Hematopoietic multipotent progenitor cell treated with erythropoietin and hydrocortisone succinate and interleukin-3 and kit ligand, for 4 days (in vitro differentiated cells): ENCODE measurements around the gene PAPSS2.
"Not testable (repeated sequence)": the region's sequence is repeated elsewhere in the genome, so short reads cannot be mapped to it uniquely, and the experiment has no call there.

ENCODE experiments used
- DNase-seq: peaks from one replicate; pipeline ENCODE4 v3.0.0-alpha.2; 2015

Gene PAPSS2

DNA sequence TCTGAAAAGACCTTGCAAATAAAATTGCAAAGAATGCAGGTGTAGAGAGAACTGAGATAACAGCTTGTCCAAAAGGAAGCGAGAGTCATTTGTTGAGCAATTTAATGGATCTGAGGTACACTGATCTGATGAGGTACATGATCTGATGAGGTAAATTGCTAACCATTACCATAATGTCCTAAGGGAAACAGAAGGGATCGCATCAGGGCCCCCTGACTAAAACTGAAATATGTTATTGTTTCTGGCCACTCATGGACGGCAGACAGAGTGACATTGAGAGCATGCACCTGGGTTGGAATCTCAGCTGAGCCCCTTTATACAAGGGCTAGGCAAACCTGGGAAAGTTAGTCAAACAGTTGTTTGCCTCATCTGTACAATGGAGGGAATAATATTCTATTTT, 15.8 kb upstream of the PAPSS2 start:
- DNase-seq: no peak

DNA sequence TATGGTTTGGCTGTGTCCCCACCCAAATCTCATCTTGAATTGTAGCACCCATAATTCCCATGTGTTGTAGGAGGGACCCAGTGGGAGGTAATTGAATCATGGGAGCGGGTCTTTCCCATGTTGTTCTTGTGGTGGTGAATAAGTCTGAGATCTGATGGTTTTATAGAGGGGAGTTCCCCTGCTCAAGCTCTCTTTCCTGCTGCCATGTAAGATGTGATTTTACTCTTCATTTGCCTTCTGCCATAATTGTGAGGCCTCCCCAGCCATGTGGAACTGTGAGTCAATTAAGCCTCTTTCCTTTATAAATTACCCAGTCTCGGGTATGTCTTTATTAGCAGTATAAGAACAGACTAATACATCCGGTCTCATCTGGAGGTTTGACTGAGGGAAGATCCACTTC, 15.2 kb upstream of the PAPSS2 start:
- not testable (repeated sequence) for DNase-seq

DNA sequence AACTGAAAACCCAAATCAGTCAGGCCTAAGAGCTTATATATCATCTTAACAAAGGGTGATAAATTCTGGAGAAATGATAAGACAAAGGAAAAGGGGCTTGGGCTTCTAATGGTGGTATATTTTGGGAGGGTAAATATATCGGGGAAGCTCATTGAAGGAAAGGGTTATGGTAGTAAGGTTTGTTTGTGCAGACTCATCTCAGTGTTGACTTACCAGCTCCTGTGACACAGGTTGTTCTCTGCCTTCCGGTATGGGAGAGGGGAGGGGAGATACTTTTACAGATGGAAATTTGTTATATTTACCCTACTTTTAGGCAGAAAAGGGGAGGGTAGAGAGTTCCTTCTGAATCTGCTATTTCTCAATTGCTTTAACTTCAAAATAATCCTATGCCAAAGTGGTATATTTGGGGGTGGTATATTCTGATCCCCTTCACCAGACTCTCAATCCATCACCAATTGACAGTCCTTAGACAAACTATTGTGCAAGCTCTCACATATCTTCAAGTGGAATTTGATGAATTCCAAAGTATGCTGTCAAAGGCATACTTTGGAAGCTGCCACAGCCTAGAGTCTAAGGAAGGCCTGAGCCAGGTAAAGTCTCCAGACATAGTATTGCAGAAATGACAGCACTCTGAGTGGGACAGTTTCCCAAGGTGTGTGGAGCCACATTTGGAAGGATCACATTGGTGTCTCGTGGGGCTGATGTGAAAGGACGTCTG, 13.3 kb upstream of the PAPSS2 start:
- no peak for DNase-seq

DNA sequence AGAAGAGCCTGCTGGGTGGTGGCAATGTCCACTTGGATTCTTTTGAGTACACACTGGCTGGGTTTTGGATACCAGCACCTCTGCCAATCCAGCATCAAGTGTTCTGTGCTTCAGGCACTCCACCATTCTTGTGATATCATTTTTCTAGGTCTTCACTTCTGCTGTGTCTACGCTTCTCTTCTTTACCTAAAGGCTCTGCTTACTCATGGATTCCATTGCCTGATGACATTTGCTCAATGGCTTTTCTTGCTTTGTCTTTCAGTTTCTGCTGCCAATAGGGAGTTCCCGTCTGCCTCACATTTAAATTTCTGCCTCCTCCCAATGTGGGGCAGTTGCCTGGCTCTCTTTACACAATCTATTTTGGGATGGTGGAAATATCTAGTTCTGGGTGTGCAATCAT, 12.7 kb upstream of the PAPSS2 start:
- no peak for DNase-seq

DNA sequence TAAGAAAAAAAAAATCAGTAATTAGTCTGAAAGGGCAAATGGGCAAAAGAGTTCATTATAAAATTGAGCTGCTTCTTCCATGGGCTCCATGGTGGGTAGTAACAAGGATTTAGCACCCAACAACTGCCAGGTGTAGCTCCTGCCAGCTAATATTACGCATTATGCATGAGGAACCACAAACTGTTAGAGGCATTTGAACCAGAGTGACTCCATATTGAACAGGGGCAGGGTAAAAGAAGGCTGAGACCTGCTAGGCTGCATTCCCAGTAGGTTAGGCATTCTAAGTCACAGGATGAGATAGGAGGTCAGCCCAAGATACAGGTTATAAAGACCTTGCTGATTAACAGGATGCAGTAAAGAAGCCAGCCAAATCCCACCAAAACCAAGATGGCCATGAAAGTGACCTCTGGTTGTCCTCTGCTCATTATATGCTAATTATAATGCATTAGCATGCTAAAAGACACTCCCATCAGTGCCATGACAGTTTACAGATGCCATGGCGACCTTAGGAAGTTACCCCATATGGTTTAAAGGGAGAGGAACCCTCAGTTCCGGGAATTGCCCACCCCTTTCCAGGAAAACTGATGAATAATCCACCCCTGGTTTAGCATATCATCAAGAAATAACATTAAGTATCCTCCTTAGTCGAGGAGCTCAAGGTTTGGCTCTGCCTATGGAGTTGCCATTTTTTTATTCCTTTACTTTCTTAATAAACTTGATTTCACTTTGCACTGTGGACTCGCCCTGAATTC, 8.7 kb upstream of the PAPSS2 start:
- no peak for DNase-seq

DNA sequence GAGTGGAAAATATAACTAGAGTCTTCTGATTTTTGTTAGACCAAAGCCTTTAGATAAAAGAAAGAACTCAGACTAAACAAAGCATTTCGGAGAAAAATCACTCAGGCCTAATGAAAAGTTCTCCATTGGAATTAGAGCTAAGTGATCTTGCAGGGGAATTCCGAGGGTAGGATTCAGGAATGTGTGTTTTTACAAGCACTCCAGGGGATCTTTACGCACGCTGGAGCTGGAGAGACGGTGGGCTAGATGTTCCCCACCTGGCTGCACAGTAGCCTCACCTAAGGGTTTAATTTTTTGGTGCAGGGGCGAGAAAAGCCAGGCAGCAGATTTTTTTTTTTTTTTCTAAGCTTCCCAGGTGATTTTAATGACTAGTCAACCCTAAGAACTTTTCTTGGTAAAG, 7.9 kb upstream of the PAPSS2 start:
- DNase-seq: no peak

DNA sequence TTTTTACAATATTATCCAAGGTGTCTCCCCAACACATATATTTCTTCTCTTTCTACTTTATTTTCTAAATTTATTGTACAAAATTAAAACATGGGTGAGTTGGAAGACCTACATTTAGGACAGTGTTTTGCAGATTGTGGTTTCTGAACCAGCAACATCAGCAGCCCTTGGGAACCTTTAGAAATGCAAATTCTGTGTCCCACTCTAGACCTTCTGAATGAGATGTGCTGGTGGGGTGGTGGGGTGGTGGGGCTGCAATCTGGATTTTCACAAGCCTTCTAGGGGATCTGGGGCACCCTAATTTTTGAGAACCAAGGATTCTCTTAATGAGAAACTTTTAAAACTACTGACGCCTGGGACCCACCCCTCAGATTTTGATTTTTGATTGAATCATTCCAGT, 7.4 kb upstream of the PAPSS2 start:
- DNase-seq: no peak

DNA sequence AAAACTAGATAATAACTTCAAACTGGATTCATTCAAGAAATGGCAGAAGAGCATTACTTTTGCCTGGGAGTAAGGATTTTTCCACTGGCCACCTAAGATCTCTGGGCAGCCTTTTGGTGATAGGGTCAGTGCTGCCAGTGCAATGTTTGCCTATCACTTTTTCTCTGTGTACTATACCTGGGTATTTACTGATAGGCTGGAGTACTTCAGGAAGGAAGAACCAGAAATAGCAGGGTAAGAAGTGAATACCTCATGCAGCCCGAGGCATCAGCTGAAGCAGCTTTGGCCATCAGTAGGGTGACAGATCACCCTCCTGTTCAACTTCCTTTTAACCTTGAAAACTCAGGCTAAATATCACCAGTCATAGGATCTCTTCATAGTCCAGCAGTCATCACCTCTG, 5.5 kb upstream of the PAPSS2 start:
- no peak for DNase-seq

DNA sequence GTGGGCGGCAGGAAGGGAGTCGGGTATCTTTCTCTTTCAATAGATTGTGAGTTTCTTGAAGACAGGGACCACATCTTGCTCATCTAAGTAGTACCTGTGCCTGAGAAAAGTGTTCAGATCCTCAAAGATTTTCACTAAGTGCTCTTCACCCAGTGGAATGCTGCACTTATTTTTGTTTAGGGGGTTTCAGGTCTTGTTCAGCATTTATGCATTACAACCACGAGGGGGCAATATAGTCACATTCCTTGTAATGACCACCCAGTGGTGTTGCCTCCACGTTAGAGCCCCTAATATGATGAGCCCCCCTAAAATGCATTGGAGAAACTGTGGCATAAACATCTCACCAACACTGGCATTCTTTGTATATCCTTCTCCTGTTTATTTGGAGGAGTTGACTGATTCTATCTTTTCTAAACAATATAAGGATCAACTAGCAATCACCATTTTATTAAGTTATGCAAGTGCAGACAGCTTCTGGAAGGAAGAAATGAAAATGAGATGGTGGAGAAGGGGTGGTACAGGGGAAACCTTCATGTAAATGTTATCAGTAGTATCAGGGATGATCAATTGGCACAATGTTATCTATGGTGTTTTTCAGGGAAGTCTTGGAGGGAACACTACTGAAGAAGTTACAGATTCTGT, 3.1 kb upstream of the PAPSS2 start:
- DNase-seq: peak; percentile 84

DNA sequence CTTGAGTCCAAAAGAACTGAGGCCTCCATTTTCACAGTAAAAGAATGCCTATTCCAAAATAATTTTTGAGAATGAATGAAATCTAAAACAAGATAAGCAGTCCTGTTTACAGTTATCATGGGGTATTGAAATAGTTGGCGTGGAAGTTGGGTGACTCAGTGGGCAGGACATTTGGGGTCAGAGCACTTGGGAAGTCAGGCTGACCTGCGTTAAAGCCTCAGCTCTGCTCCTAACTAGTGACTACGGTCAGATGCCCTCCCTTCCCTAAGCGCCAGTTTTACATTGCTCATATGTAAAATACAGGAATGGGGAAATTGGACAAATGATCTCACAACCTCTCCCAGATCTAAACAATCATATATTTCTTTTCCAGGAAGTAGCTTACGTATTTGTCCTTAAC, 2.3 kb upstream of the PAPSS2 start:
- no peak for DNase-seq

DNA sequence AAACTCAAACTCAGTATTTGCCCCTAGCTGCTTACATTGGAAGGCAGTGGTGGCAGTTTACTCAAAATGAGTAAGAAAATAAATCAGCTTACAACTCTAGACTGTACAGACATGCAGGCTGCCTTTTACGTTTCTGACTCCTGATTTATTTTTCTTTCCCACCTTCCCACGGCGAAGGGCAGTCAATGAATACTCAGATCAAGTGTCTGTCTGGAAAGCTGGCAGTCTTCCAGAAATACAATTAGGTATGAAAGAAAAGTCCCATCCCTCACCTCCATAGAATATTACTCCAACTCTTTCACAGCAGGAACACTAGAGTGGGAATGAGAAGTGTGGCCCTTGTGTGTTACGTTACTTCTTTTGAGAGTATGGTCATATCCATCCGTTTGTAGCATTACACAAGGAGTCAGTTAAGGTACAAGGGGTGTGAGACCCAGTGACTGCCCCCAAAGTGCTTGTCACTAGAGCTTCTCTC, 1.3 kb upstream of the PAPSS2 start:
- no peak for DNase-seq

DNA sequence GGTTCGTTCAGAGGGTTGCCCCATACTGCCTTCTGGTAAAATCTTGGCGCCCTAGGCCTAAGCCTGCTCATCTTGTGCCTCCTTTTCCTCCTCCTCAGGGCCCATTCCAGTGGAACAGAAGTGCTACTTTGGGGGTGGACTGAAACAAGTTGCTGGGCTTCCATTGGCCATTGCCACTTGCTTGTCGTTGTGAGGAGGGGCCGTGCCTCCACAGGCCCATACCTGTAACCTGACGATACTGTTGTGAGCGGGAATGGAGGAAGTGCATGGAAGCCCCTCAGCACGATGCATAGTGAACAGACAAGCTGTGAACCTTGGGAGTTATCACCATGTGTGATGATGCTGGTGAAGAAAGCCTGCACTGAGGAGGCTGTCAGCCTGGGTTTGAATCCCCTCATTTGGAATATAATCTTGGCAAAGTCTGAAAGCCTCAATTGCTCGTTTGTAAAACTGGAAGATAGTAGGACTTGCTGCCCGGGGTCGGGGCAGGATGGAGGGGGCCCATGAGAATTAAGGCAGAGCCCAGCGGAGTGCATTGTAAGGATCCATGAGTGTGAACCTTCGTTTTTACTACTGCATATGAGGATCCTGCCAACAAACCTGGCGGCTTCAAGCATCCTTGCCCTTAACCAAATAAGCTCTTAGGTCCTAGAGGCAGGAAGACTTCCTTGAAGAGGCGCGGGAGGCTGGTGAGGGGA, 671 bp upstream of the PAPSS2 start:
- no peak for DNase-seq

DNA sequence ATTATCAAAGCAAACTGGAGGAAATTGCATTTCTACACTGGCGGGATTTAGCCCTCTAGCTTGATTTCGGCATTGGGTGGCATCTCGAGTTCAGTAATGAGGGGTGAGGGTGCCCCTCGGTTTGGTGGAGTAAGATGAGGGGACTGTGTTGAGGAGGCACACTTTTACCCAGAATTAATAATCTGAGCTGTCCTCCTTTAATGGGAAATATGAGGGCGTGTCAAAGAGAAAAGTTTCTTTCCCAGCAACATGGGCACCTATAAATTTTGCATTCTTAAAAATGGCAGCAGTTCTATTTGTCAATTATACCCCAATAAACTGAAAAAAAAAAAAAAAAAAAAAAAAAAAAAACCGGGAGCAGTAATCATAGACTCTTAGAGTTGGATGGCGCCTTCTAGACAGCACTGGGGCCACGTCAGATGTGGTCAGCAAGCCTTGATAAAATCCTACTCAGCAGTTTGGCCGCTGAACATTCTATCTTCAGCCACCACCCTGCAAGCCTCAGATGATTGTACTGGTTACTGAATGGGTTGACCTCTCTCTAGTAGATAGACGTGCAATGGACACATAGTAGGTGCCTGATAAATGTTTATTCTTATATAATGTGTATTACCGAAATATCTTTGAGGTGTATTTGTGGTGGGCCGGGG, 931 bp downstream of the PAPSS2 start:
- peak; percentile 88 for DNase-seq

DNA sequence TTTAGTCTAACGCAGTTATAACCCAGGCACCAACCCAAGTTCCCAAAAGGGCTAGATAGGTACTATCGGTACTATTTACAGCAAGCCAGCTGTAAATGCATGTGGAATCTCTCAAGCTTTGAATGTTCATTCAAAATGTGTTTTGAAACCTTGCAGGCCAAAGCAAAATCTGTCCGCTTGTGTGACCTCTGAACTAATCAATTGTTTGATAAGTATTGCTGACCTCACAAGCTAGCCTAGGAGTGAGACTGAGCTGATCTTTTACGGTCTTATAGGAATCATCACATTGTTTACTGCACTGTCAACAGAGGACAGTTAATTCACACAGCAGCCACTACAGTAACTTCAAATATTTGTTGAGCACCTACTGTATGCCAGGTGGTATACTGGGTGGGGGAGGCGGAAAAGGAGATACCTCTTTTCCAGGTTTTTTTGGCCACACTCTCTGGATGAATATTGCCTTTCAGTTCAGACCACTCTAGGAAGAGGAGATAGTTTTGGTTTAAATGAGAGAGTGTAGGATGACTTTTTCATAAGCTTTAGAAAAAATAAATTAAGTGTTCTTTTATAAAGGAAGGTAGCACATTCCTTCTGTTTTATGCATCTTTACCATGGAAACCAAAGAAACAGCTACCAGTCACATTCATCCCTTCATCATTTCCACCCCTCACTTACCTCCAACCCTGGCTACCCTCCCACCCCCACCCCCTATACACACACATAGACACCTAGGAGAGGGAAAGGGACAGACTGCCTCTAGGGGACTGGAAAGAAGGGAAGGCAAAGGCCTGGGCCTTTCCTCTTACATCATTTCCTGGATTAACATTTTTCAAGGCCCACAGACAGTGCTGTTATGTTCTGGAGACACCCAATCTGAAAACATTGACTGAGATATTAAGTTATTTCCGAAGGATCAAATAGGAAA, 2.4 kb downstream of the PAPSS2 start:
- DNase-seq: no peak

DNA sequence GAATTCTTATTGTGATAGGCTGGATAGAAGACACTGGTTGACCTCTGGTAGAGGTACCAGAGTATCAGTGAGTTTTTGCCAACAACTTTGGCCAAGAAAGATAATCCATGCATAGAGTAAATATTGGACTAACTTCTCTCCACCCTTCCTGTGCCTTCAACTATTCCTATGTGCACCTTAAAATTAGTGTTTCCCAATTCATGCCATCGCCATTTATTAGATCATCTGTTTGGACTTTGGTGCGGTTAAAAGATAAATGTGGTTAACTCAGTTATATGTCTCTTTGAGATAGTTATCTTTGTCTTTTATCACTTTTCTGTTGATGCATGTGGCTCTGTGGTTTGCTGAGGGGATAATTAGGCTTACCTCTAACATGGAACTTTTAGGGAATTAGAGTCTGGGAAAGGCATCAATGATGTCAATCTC, 4.6 kb downstream of the PAPSS2 start:
- DNase-seq: peak; percentile 26

DNA sequence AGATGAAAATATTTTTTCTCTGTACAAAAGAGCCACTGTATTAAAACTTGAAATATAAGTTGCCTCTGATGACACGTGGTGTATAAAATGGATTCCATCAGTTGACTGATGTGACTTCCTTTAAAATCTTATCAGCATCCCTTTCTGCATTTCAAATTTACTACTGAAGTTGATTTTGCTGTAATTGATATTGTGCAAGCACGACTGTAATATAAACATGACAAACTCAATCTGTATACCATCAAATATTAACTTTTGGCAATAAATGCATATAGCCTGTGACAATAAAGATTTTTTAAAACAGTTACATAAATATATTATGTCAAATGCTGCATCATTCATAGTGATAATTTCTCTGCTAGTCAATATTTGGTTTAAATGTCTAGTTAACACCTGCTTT, 7.8 kb downstream of the PAPSS2 start:
- DNase-seq: no peak

DNA sequence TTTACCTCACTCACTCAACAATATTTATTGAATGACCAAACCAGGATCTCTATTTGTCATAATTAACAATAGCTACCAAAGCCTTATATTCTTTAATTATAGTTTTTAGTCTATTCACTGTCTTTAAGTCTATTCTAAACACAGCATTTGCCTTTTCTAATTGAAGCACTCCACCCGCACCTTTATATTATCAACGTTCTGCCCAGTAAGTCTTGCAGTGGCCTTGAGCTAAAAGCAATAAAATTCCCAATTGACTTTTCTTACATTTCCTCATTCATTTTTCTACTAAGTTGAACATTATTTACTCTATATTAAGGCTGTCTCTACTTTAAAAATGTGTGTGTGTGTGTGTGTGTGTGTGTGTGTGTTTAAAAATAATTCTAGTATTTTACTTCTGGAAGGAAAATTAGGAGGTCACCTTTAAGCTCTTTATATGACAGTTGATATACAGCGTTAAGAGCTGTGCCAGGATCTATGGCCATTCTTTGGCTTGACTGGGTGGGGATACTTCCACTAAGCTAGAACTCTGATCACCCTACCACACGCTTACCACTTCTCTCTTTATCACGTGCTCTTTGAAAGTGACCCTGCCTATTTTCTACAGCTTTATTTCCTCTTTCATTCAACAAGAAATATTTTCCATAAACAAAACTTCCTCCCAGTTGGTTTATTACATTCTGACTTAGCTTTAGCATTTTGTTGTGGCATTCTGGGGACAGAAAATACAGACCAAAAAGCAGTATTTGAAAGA, 8.8 kb downstream of the PAPSS2 start:
- DNase-seq: peak; percentile 31

DNA sequence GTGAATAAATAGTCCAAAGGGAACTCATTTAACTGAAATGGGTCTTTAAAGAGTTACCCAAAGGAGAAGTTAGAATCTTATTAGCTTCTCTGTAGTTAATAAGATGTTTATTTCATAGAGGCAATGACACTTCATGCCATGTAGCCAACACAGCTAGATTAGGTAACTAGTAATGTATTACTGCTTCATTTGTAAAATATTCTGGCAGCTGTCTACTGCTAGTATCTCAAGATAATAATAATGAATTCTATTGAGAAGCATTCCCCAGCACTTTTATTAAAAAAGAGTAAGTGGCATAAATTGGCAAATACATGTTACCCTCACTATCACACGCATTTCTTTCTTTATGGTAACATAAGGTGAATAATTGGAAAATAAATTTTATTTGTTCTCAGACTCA, 10.1 kb downstream of the PAPSS2 start:
- no peak for DNase-seq

DNA sequence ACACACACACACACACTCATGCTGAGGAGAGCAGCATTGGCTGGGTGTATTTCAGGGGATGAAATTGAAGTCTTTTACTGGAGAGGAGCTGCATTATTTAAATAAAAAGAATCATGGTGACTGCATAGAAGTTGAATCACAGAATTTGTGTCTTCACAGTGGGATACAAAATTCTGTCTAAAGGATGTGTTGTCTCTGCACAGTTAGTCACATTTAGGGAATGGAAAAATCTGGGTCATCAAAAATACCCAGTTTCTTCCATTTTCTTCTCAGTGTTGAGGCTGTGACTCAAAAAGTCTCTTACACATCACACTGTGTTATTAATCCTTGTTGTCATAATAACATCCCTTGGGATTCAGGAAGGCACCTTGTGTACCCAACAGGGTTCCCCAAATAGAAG, 10.9 kb downstream of the PAPSS2 start:
- DNase-seq: no peak

DNA sequence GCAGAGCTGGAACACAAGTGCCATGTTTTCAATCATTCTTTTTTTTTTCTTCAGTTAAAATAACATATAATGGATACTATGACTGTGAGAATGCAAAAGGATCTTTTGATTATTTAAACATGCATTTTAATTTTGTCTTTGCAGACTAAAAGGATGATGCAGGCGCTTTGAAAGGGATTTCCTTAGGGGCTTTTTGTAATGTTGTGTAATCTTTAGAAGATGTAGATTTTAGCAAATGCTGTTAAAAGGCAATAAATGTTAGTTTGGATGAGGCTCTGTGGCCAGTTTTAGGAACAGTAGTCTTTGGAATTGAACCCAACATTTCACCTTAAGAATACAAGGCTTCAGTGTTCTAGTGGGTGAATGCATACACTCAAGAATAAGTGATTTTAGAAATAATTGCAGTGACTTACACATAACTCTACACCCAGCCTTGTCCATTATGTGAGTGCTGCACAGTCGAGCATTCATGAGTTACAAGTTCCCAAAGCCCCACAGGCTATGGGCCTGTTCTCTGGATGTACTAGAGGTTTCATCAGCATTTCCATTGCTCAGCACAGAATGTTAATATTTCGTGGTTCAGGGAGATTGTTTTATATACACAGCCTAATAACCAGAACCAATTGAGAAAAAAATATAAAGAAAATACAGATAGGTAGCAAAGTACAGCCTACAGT, 11.6 kb downstream of the PAPSS2 start:
- no peak for DNase-seq
